PC-9 (cell line): ENCODE measurements around the gene CDADC1. TPM values are rescaled to one million over a fixed set of nuclear protein-coding genes. Genes with fewer than 3 reads are reported as not detected.

ENCODE experiments used
- BruUV-seq: library from RNA; stranded (reverse); fragments of 400-500 nt; replicated peaks from 2 replicates; lab custom pipeline; 2021; lab: Mats Ljungman, UMichigan
- CTCF ChIA-PET: fragments of 300-600 bp; sonication (Branson Sonifier 250); formaldehyde crosslinking; loops from one replicate; lab custom pipeline; 2022; ENCODE audit warnings: antibody characterized with exemption; lab: Charles Lee
- POLR2A ChIA-PET: fragments of 300-600 bp; sonication (Branson Sonifier 250); formaldehyde crosslinking; loops from one replicate; lab custom pipeline; 2022; ENCODE audit warnings: antibody characterized with exemption; ENCODE audit not compliant: unreplicated experiment; lab: Charles Lee
- DNase-seq, 2 experiments: peaks; one replicate each; pipeline versions ENCODE4 v3.0.0 to v3.0.0-alpha.2; 2015 to 2022; ENCODE audit warnings: mixed read lengths in 1 of 2
- H2AFZ ChIP-seq: fragments of 200-600 bp; sonication (generic); 2 replicates; pipeline ENCODE4 v1.8.1; 2017; ENCODE audit warnings: antibody characterized with exemption
- H3F3A ChIP-seq: fragments of 200-600 bp; sonication (generic); 2 replicates; pipeline ENCODE4 v1.8.1; 2017; ENCODE audit warnings: antibody characterized with exemption, mild to moderate bottlenecking, low read depth; ENCODE audit not compliant: insufficient read depth
- H3K27ac ChIP-seq: fragments of 200-600 bp; sonication (generic); 2 replicates; pipeline ENCODE4 v1.6.1; 2016; ENCODE audit warnings: mixed run types
- H3K27me3 ChIP-seq: fragments of 200-600 bp; sonication (generic); 2 replicates; pipeline ENCODE4 v1.6.1; 2016; ENCODE audit warnings: low read depth, mixed run types; ENCODE audit not compliant: insufficient read depth
- H3K36me3 ChIP-seq: fragments of 200-600 bp; sonication (generic); 2 replicates; pipeline ENCODE4 v1.6.1; 2016; ENCODE audit warnings: low read depth, mixed run types
- H3K4me1 ChIP-seq: fragments of 200-600 bp; sonication (generic); replicated peaks from 2 replicates; pipeline ENCODE4 v1.6.1; 2016; ENCODE audit warnings: mixed run types; ENCODE audit not compliant: insufficient read depth
- H3K4me2 ChIP-seq: fragments of 200-600 bp; sonication (generic); 2 replicates; pipeline ENCODE4 v1.6.1; 2017; ENCODE audit warnings: mixed run types
- H3K4me3 ChIP-seq: fragments of 200-600 bp; sonication (generic); 2 replicates; pipeline ENCODE4 v1.6.1; 2016; ENCODE audit warnings: mixed run types
- H3K79me2 ChIP-seq: fragments of 200-600 bp; sonication (generic); 2 replicates; pipeline ENCODE4 v1.6.1; 2017; ENCODE audit warnings: low read depth, mixed run types
- H3K9me2 ChIP-seq: fragments of 200-600 bp; sonication (generic); 2 replicates; pipeline ENCODE4 v1.8.1; 2017; ENCODE audit warnings: mild to moderate bottlenecking; ENCODE audit not compliant: insufficient read depth
- H3K9me3 ChIP-seq: fragments of 200-600 bp; sonication (generic); 2 replicates; pipeline ENCODE4 v1.8.1; 2016; ENCODE audit warnings: low read depth; ENCODE audit not compliant: insufficient read depth
- H4K20me1 ChIP-seq: fragments of 200-600 bp; sonication (generic); 2 replicates; pipeline ENCODE4 v1.8.1; 2017; ENCODE audit not compliant: insufficient read depth
- EZH2 ChIP-seq: fragments of 200-600 bp; sonication (generic); IDR thresholded peaks from 2 replicates; pipeline ENCODE4 v1.8.0; 2017; ENCODE audit warnings: antibody characterized with exemption, low read depth
- intact Hi-C: fragments of 100-400 bp; cut with micrococcal nuclease; formaldehyde crosslinking; loops from one replicate; pipeline ENCODE4 v1.10.0; 2022; ENCODE audit not compliant: unreplicated experiment
- total RNA-seq: library from RNA; stranded (reverse); gene quantifications from 2 replicates; pipeline ENCODE4 v1.2.3, GENCODE V29; 2021
- TF ChIP-seq, protein P1 (sequence below): fragments of 200-600 bp; sonication (generic); conservative IDR thresholded peaks from 2 replicates; pipeline ENCODE4 v1.6.1; 2017; ENCODE audit warnings: mixed run types, antibody characterized with exemption, mild to moderate bottlenecking, moderate library complexity

The CDADC1 gene
- total RNA-seq, 1 experiment from 2014 or later, result 12.4 TPM

DNA sequence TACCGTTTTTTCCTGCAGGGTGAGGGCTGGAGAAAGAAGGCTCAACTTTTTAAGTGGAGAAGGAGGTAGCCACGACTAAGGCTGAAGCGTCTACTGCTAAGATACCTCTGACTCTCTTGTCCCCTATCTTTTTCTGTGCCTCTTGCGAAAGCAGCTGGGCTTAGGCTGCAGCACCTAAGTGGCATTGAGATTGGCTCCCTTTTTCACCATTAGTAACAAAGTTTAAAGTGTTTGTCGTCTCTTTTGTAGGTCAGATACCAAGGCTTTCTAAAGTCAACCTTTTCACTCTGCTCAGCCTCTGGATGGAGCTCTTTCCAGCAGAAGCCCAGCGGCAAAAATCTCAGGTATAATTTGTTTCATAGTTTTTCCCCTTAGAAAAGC lies 887 bp downstream of the CDADC1 start:
- POLR2A ChIA-PET, result interaction anchor here (0.7 kb wide), 2 partner anchors 32 to 294 kb away, joined by 3 to 4 read pairs; no protein-coding TSS in a partner anchor

DNA sequence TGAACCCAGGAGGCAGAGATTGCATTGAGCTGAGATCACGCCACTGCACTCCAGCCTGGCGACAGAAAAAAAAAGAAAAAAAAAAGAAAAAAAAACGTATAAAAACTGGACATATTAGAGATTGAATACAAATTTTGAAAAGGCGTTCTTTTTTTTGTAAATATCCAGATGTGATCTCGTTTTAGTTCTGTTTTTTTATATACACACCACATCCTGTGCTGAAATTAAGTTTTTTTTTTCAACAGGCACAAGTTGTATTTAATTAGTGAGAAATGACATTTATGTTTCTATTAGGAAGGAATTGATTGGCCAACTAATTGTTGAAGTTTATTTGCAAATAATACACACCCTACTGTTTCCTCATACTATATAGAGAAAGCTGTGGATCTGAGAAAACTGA lies 3.6 kb downstream of the CDADC1 start:
- Histone ChIP-seq H4K20me1 (no peaks in the 10 kb centered on the region), H3K4me1 (peaks cover 13% of the 10 kb centered on the region), H3F3A (0 out of 2 replicates have a peak, but pooled peaks cover 8% of the 10 kb centered on the region), H3K27ac (no peak overlapping the region), H3K9me2 (no peaks in the 10 kb centered on the region), H3K9me3 (no peaks in the 10 kb centered on the region), H3K27me3 (no peaks in the 10 kb centered on the region), H3K79me2 (peaks cover 4% of the 10 kb centered on the region; the same call in 1 of the 2 replicates), H3K4me3 (no peak overlapping the region), H2AFZ (no peak overlapping the region), H3K36me3 (0 out of 2 replicates have a peak, but pooled peaks cover 2% of the 10 kb centered on the region), H3K4me2 (no peak overlapping the region)
- BruUV-seq, result no TSS peak
- intact Hi-C loops, result no loop called here
- CTCF ChIA-PET, result no interaction called here
- TF ChIP-seq, protein P1, sequence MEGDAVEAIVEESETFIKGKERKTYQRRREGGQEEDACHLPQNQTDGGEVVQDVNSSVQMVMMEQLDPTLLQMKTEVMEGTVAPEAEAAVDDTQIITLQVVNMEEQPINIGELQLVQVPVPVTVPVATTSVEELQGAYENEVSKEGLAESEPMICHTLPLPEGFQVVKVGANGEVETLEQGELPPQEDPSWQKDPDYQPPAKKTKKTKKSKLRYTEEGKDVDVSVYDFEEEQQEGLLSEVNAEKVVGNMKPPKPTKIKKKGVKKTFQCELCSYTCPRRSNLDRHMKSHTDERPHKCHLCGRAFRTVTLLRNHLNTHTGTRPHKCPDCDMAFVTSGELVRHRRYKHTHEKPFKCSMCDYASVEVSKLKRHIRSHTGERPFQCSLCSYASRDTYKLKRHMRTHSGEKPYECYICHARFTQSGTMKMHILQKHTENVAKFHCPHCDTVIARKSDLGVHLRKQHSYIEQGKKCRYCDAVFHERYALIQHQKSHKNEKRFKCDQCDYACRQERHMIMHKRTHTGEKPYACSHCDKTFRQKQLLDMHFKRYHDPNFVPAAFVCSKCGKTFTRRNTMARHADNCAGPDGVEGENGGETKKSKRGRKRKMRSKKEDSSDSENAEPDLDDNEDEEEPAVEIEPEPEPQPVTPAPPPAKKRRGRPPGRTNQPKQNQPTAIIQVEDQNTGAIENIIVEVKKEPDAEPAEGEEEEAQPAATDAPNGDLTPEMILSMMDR, result no peak
- no peak for TF ChIP-seq EZH2
- POLR2A ChIA-PET, result no interaction called here
- no peak for DNase-seq

More for the DNA sequence above, 887 bp downstream of the CDADC1 start:
- H3K27ac ChIP-seq, result no peak overlapping the region
- H2AFZ ChIP-seq, result peak overlapping the region; percentile 94
- no TSS peak for BruUV-seq
- intact Hi-C loops, result loop anchor here (5.0 kb wide), 2 partner anchors 194 to 271 kb away; partner anchors contain the start of genes CAB39L, FNDC3A and SETDB2
- peaks cover 4% of the 10 kb centered on the region; the same call in 1 of the 2 replicates for H3K79me2 ChIP-seq
- no peaks in the 10 kb centered on the region for H3K9me3 ChIP-seq
- peak overlapping the region; percentile 89 for H3K4me2 ChIP-seq
- H3F3A ChIP-seq, result 0 out of 2 replicates have a peak, but pooled peaks cover 8% of the 10 kb centered on the region
- CTCF ChIA-PET, result interaction anchor here (1.0 to 1.5 kb wide), 2 partner anchors 9 to 147 kb away, joined by 3 read pairs; no protein-coding TSS in a partner anchor
- H3K36me3 ChIP-seq, result no peaks in the 10 kb centered on the region
- DNase-seq, result peak in 1 of 2 experiments; percentile 5
- H3K27me3 ChIP-seq, result peaks cover 21% of the 10 kb centered on the region
- TF ChIP-seq, protein P1, result no peak
- TF ChIP-seq EZH2, result no peak
- H3K4me3 ChIP-seq, result peak overlapping the region; percentile 76
- H4K20me1 ChIP-seq, result no peaks in the 10 kb centered on the region
- peaks cover 13% of the 10 kb centered on the region for H3K4me1 ChIP-seq
- H3K9me2 ChIP-seq, result no peaks in the 10 kb centered on the region

DNA sequence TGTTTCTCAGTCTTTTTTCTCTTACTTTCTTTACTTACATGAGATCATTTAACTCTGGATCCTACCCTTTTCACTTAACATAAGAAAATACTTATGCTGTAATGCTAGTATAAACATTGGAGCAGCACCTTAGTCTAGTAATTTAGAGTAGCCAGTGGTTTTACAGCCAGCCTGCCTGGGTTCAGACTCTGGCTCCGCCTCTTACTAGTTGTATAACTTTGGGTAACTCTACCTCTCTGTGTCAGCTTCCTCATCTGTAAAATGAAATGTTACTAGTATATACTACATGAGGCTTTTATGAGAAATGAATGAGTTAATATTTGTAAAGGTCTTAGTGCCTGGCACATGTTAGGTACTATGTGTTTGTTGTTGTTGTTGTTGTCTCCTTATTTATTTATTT lies 5.6 kb downstream of the CDADC1 start:
- peaks cover 5% of the 10 kb centered on the region; the same call in 1 of the 2 replicates for H3K36me3 ChIP-seq
- H4K20me1 ChIP-seq, result no peaks in the 10 kb centered on the region
- DNase-seq, result no peak
- no peaks in the 10 kb centered on the region for H3K27me3 ChIP-seq
- ChIA-PET POLR2A (no interaction called here), CTCF (no interaction called here)
- H3K27ac ChIP-seq, result no peak overlapping the region
- H2AFZ ChIP-seq, result no peak overlapping the region
- H3K9me3 ChIP-seq, result no peaks in the 10 kb centered on the region
- BruUV-seq, result no TSS peak
- no peak for TF ChIP-seq EZH2
- TF ChIP-seq, protein P1, result no peak
- peaks cover 8% of the 10 kb centered on the region; the same call in 1 of the 2 replicates for H3K4me1 ChIP-seq
- no peaks in the 10 kb centered on the region for H3K9me2 ChIP-seq
- H3F3A ChIP-seq, result 0 out of 2 replicates have a peak, but pooled peaks cover 8% of the 10 kb centered on the region
- peaks cover 4% of the 10 kb centered on the region; the same call in 1 of the 2 replicates for H3K79me2 ChIP-seq
- no peak overlapping the region for H3K4me3 ChIP-seq
- no peak overlapping the region for H3K4me2 ChIP-seq
- intact Hi-C loops, result no loop called here
